Panc1 (cell line): ENCODE data around the gene PITRM1. TPM values are rescaled to one million over a fixed set of nuclear protein-coding genes. Genes with fewer than 3 reads are reported as not detected.

Experiments used
- ATAC-seq: fragments of 200-7000 bp; cut with Tn5 transposase; 2 replicates; pipeline ENCODE4 v1.9.1; 2020; ENCODE audit warnings: mild to moderate bottlenecking, moderate library complexity
- BruUV-seq: library from RNA; stranded (reverse); fragments of 400-500 nt; replicated peaks from 2 replicates; lab custom pipeline; 2021; lab: Mats Ljungman, UMichigan
- CTCF ChIA-PET: fragments of 300-600 bp; sonication (Branson Sonifier 250); formaldehyde crosslinking; loops from one replicate; lab custom pipeline; 2022; ENCODE audit warnings: antibody characterized with exemption; lab: Charles Lee
- POLR2A ChIA-PET: fragments of 300-600 bp; sonication (Branson Sonifier 250); formaldehyde crosslinking; loops from one replicate; lab custom pipeline; 2022; ENCODE audit warnings: antibody characterized with exemption; lab: Charles Lee
- DNase-seq: peaks from one replicate; pipeline ENCODE4 v3.0.0-alpha.2; 2010; ENCODE audit warnings: low read depth, low spot score
- H3K27ac ChIP-seq: 2 replicates; pipeline ENCODE4 v1.5.1; 2011; ENCODE audit warnings: mild to moderate bottlenecking, low read length, inconsistent platforms
- H3K27me3 ChIP-seq: fragments of 200-500 bp; sonication (Bioruptor generic); 2 replicates; pipeline ENCODE4 v1.6.0; 2014; ENCODE audit warnings: low read length, inconsistent platforms; ENCODE audit not compliant: control insufficient read depth, insufficient read depth
- H3K36me3 ChIP-seq: fragments of 200-500 bp; sonication (Bioruptor generic); 2 replicates; pipeline ENCODE4 v1.5.1; 2014; ENCODE audit warnings: inconsistent platforms, mild to moderate bottlenecking, low read length, moderate library complexity; ENCODE audit not compliant: control insufficient read depth, insufficient read depth
- H3K4me1 ChIP-seq: 2 replicates; pipeline ENCODE4 v1.5.1; 2011; ENCODE audit warnings: inconsistent platforms, mild to moderate bottlenecking, low read length, moderate library complexity; ENCODE audit not compliant: control insufficient read depth, insufficient read depth
- H3K4me3 ChIP-seq, 2 experiments: 2 replicates each; pipeline ENCODE4 v1.5.1; 2011 to 2012; ENCODE audit warnings: low read depth in 2 of 2, low read length in 2 of 2, mild to moderate bottlenecking in 2 of 2, inconsistent platforms in 1 of 2, moderate library complexity in 1 of 2
- H3K9me3 ChIP-seq: fragments of 200-500 bp; sonication (Bioruptor generic); 2 replicates; pipeline ENCODE4 v1.5.1; 2014; ENCODE audit warnings: low read depth, mild to moderate bottlenecking, inconsistent platforms, low read length, moderate library complexity; ENCODE audit not compliant: control insufficient read depth, insufficient read depth
- POLR2AphosphoS5 ChIP-seq: IDR thresholded peaks from 2 replicates; pipeline ENCODE4 v1.6.1; 2012; ENCODE audit warnings: mild to moderate bottlenecking, low read depth, low read length, moderate library complexity
- SIN3A ChIP-seq: IDR thresholded peaks from 2 replicates; pipeline ENCODE4 v1.6.1; 2012; ENCODE audit warnings: low read depth, mild to moderate bottlenecking, low read length, moderate library complexity, borderline replicate concordance; ENCODE audit not compliant: insufficient read depth
- TCF7L2 ChIP-seq: IDR thresholded peaks from 2 replicates; pipeline ENCODE4 v1.6.1; 2011; ENCODE audit warnings: mild to moderate bottlenecking, low read depth, low read length, inconsistent platforms
- in situ Hi-C: cut with HindIII; loops from 2 replicates; pipeline ENCODE4 v1.10.0; 2016; ENCODE audit warnings: low sequenced_read_pairs, low pct_unique_long_range_greater_than_20kb
- intact Hi-C: fragments of 100-400 bp; cut with micrococcal nuclease; formaldehyde crosslinking; loops from one replicate; pipeline ENCODE4 v1.10.0; 2022; ENCODE audit not compliant: unreplicated experiment
- total RNA-seq: library from RNA; stranded (reverse); gene quantifications from one replicate; pipeline ENCODE4 v1.2.1, GENCODE V29; 2021; ENCODE audit not compliant: unreplicated experiment
- TF ChIP-seq, protein P1 (sequence below), 2 experiments: IDR thresholded peaks; 2 replicates each; pipeline ENCODE4 v1.6.1; 2011 to 2012; ENCODE audit warnings: low read depth in 2 of 2, control low read depth in 1 of 2, low read length in 1 of 2, mild to moderate bottlenecking in 1 of 2, moderate library complexity in 1 of 2; ENCODE audit not compliant: insufficient read depth in 1 of 2
- TF ChIP-seq, protein P2 (sequence below): fragments of 450-650 bp; IDR thresholded peaks from 2 replicates; pipeline ENCODE4 v1.5.1; 2017; ENCODE audit warnings: mild to moderate bottlenecking

Gene PITRM1
- total RNA-seq, 1 experiment from 2014 or later = 63.5 TPM

- intact Hi-C loops = no loop called here
- Histone ChIP-seq H3K36me3 (peaks cover 4% of the 10 kb centered on the region), H3K4me3 (no peak overlapping the region), H3K9me3 (no peaks in the 10 kb centered on the region), H3K27ac (no peak overlapping the region), H3K4me1 (no peaks in the 10 kb centered on the region), H3K27me3 (no peaks in the 10 kb centered on the region)
- in situ Hi-C loops = no loop called here
- no TSS peak for BruUV-seq
- no peak for ATAC-seq
- no peak for DNase-seq
- no peak for TF ChIP-seq POLR2AphosphoS5
- no peak for TF ChIP-seq SIN3A
- TF ChIP-seq TCF7L2 = no peak
- TF ChIP-seq, protein P1, sequence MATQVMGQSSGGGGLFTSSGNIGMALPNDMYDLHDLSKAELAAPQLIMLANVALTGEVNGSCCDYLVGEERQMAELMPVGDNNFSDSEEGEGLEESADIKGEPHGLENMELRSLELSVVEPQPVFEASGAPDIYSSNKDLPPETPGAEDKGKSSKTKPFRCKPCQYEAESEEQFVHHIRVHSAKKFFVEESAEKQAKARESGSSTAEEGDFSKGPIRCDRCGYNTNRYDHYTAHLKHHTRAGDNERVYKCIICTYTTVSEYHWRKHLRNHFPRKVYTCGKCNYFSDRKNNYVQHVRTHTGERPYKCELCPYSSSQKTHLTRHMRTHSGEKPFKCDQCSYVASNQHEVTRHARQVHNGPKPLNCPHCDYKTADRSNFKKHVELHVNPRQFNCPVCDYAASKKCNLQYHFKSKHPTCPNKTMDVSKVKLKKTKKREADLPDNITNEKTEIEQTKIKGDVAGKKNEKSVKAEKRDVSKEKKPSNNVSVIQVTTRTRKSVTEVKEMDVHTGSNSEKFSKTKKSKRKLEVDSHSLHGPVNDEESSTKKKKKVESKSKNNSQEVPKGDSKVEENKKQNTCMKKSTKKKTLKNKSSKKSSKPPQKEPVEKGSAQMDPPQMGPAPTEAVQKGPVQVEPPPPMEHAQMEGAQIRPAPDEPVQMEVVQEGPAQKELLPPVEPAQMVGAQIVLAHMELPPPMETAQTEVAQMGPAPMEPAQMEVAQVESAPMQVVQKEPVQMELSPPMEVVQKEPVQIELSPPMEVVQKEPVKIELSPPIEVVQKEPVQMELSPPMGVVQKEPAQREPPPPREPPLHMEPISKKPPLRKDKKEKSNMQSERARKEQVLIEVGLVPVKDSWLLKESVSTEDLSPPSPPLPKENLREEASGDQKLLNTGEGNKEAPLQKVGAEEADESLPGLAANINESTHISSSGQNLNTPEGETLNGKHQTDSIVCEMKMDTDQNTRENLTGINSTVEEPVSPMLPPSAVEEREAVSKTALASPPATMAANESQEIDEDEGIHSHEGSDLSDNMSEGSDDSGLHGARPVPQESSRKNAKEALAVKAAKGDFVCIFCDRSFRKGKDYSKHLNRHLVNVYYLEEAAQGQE (IDR thresholded peaks at IDR 0.05; ENCODE audit: insufficient read depth in 1 of 2, low read depth in 2 of 2, low read length in 1 of 2) = no peak
- TF ChIP-seq, protein P2, sequence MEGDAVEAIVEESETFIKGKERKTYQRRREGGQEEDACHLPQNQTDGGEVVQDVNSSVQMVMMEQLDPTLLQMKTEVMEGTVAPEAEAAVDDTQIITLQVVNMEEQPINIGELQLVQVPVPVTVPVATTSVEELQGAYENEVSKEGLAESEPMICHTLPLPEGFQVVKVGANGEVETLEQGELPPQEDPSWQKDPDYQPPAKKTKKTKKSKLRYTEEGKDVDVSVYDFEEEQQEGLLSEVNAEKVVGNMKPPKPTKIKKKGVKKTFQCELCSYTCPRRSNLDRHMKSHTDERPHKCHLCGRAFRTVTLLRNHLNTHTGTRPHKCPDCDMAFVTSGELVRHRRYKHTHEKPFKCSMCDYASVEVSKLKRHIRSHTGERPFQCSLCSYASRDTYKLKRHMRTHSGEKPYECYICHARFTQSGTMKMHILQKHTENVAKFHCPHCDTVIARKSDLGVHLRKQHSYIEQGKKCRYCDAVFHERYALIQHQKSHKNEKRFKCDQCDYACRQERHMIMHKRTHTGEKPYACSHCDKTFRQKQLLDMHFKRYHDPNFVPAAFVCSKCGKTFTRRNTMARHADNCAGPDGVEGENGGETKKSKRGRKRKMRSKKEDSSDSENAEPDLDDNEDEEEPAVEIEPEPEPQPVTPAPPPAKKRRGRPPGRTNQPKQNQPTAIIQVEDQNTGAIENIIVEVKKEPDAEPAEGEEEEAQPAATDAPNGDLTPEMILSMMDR = no peak
- CTCF ChIA-PET = no interaction called here
- POLR2A ChIA-PET = no interaction called here
These were observed 27.2 kb downstream of the PITRM1 start for GRCh38 chr10:3145366-3145765.

DNA sequence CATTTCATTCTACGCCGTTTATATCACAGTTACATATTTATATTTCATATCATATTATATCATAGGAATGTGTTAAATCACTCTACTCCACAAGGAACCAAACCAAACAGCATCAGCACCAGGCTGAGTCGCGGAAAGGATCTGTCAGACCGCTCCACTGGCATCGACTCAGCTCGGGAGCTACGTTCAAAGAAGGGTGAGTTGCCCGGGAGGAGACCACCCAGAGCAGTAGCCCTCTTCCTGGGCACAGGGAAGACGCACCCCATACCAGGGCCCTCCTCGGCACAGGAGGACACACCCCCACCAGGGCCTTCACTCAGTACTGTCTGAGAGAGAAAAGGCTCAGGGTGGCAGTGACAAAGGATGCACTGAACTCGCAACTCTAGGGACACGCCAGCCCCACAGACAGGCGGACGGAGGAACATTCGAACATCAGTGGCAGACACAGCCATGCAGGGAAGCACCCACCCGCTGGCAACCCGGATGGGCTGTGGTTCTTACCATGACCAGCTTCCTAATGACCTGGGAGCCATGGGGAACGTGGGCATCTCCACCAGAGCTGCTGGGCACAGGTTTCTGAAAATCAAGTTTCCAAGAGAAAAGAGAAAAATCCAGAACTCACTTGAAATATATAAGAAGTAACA lies 28.7 kb downstream of the PITRM1 start:
- ChIA-PET POLR2A (no interaction called here), CTCF (no interaction called here)
- TF ChIP-seq, protein P1 (IDR thresholded peaks at IDR 0.05; ENCODE audit: insufficient read depth in 1 of 2, low read depth in 2 of 2, low read length in 1 of 2) = no peak
- TF ChIP-seq, protein P2 = no peak
- TF ChIP-seq SIN3A = no peak
- intact Hi-C loops (no loop called here), in situ Hi-C loops (no loop called here)
- Histone ChIP-seq H3K27ac (no peak overlapping the region), H3K27me3 (no peaks in the 10 kb centered on the region), H3K36me3 (peaks cover 4% of the 10 kb centered on the region; the same call in 1 of the 2 replicates), H3K9me3 (no peaks in the 10 kb centered on the region), H3K4me1 (no peaks in the 10 kb centered on the region), H3K4me3 (no peak overlapping the region)
- BruUV-seq = no TSS peak
- DNase-seq = no peak
- no peak for ATAC-seq
